GM08714 (cell line): ENCODE results near the gene CRTAC1.

Experiments used
- H3K4me3 ChIP-seq: fragments of 200-500 bp; sonication (Bioruptor generic); 2 replicates; pipeline ENCODE4 v1.5.1; 2014; ENCODE audit warnings: mild to moderate bottlenecking, low read length, inconsistent platforms
- ZNF274 ChIP-seq: IDR thresholded peaks from 2 replicates; pipeline ENCODE4 v1.6.1; 2012; ENCODE audit warnings: mild to moderate bottlenecking, low read depth, low read length

The CRTAC1 gene

DNA sequence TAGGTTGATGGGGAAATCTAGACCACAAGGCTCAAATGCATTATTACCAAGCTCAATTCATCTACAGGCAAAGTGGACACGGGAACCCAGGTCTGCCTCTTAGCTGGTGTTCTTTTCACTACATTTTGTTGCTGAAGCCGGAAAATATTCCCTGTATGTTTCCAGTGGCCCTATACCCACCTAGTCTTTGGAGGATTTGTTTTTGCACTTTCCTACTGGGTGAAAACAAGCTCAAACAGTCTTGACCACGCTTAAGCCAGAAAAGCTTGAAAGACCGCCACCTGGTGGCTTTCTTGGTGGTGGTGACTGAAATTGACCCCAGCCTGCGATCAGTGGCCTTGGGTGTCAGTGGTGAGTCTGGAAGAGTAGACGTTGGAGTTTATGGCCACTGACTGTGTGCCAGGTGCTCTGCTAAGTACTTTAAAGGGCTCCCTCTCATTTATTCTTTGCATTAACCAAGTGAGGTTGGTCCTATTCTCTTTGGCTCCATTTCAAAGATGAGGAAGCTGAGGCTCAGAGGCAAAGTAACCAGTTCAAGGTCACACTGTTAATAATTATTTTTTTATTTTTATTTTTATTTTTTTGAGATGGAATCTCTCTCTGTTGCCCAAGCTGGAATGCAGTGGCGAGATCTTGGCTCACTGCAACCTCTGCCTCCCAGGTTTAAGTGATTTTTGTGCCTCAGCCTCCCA lies 11.1 kb upstream of the CRTAC1 start:
- TF ChIP-seq ZNF274: no peak
- no peak overlapping the region for H3K4me3 ChIP-seq

DNA sequence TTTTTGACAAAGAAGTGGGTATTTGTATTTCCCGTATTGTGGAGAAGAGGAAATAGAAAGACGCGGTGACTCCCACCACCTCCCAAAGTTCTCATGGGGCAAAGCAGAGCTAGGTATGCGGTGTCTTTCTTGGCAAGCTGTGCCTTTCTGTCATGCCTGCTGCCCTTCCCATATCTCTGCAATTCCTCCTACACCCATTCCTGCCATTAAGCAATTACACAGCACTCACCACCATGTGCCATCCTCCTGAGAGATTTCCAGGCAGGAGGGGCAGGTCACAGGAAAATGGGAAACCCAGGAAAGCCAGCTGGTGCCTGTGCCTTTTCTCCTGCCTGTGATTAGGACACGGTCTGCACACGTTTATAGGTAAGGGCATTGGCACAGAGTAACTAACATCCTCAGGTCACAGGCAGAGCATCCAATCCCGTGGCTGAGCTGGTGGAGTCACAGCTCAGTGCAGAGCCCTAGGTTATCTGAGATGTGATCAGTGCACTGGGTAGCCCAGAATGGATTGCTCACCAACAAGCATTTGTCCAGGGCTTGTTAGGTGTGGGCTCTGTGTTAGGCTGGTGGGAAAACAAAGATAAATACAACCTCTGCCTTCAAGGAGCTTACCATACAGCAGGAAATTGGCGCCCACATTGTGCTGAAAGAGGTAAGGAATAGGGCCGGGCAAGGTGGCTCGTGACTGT lies 9.4 kb upstream of the CRTAC1 start:
- H3K4me3 ChIP-seq: no peak overlapping the region
- no peak for TF ChIP-seq ZNF274

DNA sequence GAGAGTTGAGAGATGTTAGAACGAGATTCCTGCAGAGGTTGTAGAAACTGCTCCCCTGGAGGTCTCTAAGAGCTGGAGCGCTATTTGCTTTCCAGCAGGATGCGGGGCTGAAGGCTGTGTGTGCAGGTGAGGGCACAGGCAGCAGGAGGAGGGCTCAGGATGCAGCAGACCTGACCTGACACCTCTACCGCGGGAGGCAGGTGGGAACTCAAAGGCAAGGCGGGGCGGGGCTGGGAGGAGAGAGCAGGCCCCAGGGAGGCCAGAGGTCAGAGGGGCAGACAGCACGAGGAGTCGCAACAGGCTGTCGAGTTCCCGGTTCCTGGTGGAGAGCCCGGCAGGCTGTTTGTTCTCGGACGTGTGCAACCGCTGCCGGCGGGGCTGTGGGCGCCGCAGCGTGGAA lies 7.9 kb upstream of the CRTAC1 start:
- H3K4me3 ChIP-seq: no peak overlapping the region
- no peak for TF ChIP-seq ZNF274

DNA sequence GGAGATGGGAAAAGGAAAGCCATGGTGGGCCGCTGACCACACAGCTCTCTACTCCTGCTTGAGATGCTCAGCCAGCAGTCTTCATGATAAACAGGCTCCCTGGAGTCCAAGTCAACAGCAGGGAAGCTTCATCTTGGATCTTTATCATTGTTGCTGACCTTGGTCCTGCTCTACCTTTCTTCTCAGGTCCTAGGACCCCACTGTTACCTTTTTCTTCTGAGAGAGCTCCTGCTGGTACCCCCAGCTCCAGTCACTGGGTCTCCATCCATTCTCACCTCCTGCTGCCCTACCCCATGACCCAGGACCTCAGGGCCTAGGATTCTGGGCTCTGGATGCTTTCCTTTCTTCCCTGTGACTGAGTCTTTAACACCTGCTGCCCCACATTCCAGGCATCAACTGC lies 5.2 kb upstream of the CRTAC1 start:
- H3K4me3 ChIP-seq: no peak overlapping the region
- no peak for TF ChIP-seq ZNF274

DNA sequence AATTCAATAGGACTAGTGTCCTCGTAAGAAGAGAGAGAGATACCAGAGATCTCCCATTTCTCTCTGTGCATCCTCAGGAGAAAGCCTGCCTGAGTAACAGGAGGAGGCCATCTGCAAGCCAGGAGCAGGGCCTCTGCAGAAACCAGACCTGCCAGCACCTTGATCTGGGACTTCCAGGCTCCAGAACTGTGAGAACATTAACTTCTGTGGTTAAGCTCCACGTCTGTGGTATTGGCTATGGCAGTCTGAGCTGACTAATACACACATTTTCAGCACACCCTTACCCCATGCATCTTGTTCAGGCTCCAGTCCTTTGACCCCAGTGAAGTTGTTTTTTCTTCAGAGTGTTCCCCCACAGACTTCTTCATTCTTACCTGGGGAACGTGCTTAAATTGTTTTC lies 3.1 kb upstream of the CRTAC1 start:
- no peak for TF ChIP-seq ZNF274
- H3K4me3 ChIP-seq: no peak overlapping the region

DNA sequence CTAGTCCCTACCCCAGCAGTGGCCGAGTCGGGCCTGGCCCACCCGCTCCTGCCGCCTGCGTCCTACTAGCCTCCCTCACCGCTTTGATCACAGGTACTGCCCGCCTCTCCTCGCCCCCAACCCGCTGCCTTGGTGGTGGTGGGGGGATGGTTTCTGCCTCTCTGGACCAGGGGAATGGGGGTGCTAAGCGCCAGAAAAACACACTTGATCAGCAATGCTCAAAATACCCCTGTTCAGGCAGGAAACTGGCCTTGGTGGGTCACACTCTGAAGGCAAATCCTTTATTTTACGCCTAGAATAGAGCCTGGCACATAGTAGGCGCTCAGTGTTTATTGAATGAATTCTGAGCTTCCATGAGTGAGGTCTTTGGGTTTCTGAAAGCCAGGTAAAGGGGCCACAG lies 1.0 kb upstream of the CRTAC1 start:
- TF ChIP-seq ZNF274: no peak
- no peak overlapping the region for H3K4me3 ChIP-seq

DNA sequence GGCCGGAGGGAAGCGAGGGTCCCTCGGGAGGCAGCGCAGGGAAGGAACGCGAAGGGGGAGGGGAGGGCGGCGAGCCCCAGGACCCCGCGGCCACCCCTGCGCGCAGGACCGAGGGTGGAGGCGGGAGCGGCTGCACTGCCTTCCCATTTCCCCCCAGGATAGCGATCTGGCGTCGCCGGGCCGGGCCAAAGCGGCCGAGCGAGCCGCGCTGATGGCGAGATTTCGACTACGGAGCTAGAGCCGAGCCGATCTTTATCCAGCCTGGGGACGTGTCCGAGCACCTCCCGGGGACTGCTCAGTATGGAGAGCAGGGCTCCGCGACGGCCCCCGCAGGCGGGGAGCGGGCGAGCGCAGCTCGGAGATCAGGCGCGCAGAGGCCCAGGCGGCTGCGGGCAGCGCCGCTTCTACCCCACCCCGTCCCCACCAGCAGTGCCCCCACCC lies 590 bp upstream of the CRTAC1 start:
- H3K4me3 ChIP-seq: no peak overlapping the region
- no peak for TF ChIP-seq ZNF274

DNA sequence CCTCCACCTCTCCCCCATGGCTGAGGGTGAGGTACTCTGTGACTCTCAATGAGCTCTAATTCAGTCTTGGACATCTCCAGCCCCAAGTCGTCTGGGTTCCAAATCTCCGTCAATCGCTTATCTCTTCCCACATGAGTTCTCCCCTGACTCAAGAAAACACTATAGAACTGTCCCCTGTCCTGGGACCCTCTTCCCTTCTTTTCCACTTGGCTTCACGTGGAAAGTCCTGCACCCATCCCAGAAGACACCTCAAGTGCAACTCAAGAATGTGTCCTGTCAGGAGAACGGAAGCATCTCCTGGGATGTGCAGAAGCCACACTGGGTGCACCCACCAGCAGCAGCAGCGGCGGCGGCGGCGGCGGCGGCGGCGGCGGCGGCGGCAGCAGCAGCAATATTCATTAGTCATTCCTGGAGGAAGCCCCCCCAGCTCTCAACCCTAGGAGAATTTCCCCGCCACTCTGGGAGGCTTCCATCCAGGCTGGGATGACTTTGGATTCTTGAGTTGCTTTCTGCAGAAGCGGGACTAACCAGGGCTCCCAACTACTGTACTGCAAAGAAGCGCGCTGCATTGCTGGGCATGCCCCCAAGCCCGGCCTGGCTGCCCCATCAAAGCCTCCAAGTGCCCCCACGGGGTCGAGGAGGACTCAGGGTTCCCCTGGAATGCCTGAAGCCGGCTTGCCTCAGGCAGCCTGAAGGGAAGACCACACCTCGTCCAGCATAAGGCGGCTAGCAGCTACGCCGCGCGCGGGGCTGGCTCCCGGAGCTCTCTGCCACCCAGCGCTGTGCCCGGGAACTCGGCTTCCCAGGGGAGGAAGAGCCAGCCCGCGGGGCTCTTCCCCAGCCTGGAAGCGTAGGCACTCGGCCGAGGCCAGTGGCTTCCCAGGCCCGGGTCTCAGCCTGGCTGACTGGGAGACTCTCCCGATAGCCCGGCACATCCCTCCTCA lies 1.0 kb downstream of the CRTAC1 start:
- no peak overlapping the region for H3K4me3 ChIP-seq
- no peak for TF ChIP-seq ZNF274

DNA sequence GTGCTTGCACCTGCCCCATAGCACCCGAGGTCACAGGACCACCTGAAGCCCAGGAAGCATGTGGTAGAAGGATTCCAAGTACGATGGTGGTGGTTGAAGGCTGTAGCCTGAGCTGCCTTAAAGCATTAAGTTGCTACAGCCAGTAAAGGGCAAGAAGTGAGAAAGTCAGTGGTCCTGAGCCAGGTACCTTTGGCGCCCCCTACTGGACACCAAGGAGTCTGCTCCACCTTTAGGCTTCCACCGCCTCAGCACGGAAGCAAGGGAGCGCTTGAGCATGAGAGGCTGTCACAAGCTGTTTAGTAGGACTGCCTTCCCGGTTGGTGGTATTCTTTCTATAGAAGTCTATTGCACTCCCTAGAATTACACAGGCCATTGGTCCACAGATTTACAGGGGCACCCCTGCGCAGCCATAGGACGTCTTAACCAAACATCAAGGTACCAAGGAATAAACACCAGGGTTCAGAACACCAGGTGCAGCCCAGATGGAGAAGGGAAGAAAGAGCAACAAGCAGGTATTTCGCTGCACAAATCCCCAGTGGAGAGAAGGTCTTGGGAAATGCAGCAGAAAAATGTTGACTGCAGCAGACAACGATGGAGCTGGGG lies 2.2 kb downstream of the CRTAC1 start:
- no peak for TF ChIP-seq ZNF274
- no peak overlapping the region for H3K4me3 ChIP-seq

DNA sequence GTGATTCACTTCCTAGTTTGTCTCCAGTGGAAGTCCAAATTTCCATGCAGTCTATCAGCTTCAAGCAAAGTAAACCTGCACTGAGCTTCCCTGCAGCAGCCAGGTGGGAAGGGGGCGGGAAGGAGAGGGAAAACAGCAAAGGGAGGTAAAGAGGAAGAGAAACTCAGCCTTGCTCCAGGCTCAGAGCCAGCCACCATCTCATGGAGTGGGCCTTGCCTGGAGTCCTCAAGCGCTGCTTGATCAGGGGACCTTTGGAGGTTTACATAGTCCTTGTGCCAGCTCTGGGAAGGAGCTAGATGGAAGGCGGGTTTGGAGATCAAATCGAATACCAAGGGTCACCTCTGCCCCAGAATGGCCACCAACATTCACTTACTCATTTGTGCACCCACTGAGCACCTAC lies 7.4 kb downstream of the CRTAC1 start:
- no peak overlapping the region for H3K4me3 ChIP-seq
- no peak for TF ChIP-seq ZNF274

DNA sequence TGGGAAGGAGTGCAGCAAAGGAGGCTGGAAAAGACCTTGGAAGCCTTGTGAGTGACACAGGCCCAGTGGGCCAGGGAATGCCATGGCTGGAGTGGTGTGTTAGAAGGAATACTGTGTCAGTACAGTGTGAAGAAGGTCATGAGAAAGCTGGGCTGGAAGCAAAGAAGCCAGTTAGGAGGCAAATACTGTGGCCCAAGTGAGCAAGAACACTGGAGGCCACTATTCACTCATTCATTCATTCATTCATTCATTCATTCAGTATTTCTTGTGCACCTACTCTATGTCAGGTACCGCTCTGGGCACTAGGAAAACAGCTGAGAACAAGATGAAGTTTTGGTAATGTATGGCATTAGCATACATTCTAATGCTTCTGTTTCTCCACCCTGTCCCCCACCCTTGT lies 9.6 kb downstream of the CRTAC1 start:
- no peak for TF ChIP-seq ZNF274
- no peak overlapping the region for H3K4me3 ChIP-seq

DNA sequence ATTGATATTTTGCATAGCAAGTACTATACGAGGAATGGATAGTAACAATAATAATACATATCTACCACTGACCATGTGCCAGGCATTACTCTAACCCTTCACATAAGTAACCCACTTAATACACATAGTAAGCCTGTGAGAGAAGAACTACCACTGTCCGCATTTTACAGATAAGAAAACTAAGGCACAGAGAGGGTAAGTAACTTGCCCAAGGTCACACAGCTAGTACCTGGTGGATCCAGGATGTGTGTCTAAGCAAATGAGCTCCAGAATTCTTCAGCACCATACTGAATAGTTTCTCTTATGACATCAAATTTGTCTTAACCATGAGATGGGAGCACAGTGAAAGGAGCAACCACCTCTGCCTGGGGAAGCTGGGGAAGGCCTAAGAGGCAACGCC lies 10.2 kb downstream of the CRTAC1 start:
- TF ChIP-seq ZNF274: no peak
- H3K4me3 ChIP-seq: no peak overlapping the region

DNA sequence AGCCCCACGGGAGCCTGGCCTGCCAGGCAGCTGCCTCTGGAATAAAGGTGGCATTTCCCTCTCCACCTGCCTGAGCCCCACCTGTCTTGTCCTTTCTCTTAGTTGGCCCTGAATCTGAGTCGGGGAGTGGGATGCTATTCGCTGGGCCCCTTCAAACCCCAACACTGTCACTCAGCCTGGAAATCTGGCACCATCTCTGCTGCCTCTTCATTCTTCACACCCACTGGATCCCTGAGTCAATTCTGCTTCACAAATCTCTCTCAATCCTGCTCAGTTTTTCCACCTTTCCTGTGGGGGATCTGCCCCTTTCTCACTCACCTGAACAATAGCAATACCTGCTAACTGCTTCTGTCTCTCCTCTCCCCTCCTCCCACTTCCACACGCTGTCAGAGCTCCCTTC lies 10.6 kb downstream of the CRTAC1 start:
- H3K4me3 ChIP-seq: no peak overlapping the region
- no peak for TF ChIP-seq ZNF274

DNA sequence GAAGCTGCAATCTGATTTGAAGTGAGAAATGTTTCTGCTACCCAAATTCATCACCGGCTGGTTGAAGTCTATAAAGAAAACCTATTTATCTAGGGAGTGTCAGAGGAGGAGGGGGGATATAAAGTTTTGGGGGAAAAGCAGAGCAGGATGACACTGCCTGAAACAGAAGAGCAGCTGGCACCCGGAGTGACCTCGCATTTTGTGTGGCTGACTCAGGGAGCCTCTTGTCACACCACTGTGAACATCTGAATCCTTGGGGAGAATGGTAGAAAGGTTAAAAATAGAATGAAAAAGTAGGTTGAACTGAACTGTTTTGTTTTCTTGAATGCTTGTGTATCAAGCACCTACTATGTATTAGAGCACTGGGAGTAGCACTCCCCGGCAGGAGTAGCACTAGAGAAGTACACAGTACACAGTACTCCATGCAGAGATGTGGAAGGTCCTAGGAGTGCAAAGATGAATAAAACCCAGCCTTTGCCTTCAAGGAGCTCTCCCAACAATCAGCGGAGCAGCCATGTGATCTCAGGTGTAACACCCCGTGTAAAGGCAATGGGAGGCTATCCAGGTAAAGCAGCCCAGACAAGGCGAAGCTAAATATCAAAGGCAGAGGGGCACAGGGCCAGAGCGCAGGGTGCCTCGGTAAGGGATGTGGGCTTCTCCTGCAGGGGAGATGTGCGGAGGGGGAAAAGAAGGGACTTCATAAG lies 13.5 kb downstream of the CRTAC1 start:
- TF ChIP-seq ZNF274: no peak
- no peak overlapping the region for H3K4me3 ChIP-seq
